Thyroid gland (tissue), 4 donors: Measurements from ENCODE around the gene ST7L.

Source experiments
- POLR2A ChIP-seq, 2 donors: fragments of 450-650 bp; IDR thresholded peaks; one replicate each; pipeline ENCODE4 v1.6.1; 2017; ENCODE audit warnings: antibody characterized with exemption in 2 of 2, mild to moderate bottlenecking in 2 of 2, moderate library complexity in 1 of 2
- TF ChIP-seq, protein P1 (sequence below), 6 experiments: fragments of 200-600 bp in 3 of 6; fragments of 450-650 bp in 3 of 6; sonication (generic) in 3 of 6; IDR thresholded peaks; one replicate each; pipeline ENCODE4 v1.5.1; 2016 to 2019; ENCODE audit warnings: antibody characterized with exemption in 6 of 6, mild to moderate bottlenecking in 2 of 6, inconsistent platforms in 1 of 6, moderate library complexity in 1 of 6

DNA sequence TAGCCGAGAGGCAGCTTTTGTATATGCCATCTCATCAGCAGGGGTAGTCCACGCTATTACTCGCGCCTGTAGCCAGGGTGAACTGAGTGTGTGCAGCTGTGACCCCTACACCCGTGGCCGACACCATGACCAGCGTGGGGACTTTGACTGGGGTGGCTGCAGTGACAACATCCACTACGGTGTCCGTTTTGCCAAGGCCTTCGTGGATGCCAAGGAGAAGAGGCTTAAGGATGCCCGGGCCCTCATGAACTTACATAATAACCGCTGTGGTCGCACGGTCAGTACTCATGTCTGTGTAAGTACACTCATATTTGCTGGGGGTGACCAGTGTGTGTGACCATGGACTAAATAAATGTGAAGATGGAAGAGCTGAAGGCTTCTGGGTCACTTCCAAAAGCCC, 102.8 kb downstream of the ST7L start:
- no peak for TF ChIP-seq POLR2A (IDR thresholded peaks at IDR 0.05)
- TF ChIP-seq, protein P1, sequence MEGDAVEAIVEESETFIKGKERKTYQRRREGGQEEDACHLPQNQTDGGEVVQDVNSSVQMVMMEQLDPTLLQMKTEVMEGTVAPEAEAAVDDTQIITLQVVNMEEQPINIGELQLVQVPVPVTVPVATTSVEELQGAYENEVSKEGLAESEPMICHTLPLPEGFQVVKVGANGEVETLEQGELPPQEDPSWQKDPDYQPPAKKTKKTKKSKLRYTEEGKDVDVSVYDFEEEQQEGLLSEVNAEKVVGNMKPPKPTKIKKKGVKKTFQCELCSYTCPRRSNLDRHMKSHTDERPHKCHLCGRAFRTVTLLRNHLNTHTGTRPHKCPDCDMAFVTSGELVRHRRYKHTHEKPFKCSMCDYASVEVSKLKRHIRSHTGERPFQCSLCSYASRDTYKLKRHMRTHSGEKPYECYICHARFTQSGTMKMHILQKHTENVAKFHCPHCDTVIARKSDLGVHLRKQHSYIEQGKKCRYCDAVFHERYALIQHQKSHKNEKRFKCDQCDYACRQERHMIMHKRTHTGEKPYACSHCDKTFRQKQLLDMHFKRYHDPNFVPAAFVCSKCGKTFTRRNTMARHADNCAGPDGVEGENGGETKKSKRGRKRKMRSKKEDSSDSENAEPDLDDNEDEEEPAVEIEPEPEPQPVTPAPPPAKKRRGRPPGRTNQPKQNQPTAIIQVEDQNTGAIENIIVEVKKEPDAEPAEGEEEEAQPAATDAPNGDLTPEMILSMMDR (IDR thresholded peaks at IDR 0.05), result no peak
